T-helper 1 cell treated with Interleukin-12 subunit alpha and Interleukin-12 subunit beta and Interleukin-4 antibody, amounts not matched to agents 30 ng/mL and 1 ng/mL, for 36 hours (primary cell): ENCODE data around the gene CES1. TPM values are rescaled to one million over a fixed set of nuclear protein-coding genes. Genes with fewer than 3 reads are reported as not detected.
"Not testable (repeated sequence)": the region's sequence is repeated elsewhere in the genome, so short reads cannot be mapped to it uniquely, and the experiment has no call there.

ENCODE experiments used
- intact Hi-C: fragments of 100-400 bp; cut with micrococcal nuclease; formaldehyde crosslinking; loops from one replicate; pipeline ENCODE4 v1.15.1; 2024
- total RNA-seq: library from RNA; stranded (reverse); gene quantifications from 2 replicates; pipeline ENCODE4 v1.2.3, GENCODE V29; 2022

CES1 gene
- total RNA-seq, 1 donor from 2014 or later = not detected

DNA sequence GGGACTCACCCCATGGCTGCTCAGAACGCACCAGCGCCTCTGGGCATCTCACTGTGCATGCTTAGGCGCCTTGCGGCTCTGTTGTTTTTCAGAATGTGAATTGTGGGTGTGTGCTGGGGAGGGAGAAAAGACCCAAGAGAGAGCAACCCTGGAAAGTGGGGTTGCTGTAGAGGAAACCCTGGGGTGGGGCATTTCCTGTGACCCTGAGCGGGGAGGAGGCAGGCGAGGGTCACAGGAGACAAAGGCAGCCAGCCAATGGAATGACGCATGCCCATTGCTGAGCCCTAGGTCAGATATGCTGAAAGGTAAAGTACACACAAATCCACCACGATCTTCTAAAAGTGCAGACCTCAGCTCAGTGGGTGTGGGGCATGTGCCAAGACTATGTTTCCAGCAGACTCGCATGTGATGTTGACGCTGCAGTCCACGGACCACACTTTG, 39.9 kb downstream of the CES1 start:
- intact Hi-C loops = not testable (repeated sequence)

DNA sequence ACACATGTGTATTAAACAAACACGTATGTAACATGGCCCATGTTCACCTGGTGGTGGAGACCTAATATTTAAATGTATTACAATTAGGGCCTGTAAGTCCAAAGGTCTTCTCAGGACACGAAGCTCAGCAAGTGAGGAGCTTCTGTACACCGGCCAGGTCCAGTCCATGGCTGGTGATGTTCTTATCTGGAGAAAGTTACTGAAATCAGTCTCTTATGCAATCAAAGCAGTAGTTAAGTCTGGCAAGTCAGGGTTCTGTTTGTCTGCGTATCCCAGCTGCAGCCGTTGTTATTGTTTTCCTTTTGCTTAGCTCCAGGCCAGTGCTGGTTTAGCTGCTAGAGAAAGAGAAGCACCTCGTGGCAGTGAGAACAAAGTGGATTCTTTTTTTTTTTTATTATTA, 41.4 kb downstream of the CES1 start:
- intact Hi-C loops = not testable (repeated sequence)

DNA sequence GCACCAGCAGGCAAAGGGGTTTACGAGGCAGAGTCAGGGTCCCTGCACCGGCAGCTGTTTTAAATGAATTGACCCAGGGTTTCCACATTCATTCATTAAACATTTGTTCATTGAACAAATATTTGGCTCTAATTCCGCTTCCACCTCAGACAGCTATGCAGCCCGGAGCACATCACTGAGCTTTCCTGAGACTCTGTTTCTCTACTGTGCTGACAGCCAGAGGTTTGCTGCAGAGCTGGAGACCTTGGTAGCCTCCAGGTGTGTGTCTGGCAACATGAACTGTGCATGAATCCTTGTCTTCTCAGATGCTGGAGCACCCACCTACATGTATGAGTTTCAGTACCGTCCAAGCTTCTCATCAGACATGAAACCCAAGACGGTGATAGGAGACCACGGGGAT, 42.7 kb downstream of the CES1 start:
- intact Hi-C loops = not testable (repeated sequence)

DNA sequence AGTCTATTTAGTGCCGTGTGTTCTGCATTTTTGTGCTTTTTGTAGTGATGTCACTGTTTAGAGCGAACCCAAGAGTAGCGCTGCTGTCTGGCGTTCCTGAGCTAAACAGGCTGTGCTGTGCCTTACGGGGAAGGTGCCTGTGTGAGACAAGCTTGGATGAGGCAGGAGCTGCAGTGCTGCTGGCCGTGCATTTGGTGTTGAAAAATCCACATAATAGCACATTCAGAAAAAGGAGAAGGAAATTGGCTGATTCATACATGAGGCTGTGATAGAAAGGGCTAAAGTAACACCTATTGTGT, 50.2 kb downstream of the CES1 start:
- intact Hi-C loops = not testable (repeated sequence)

DNA sequence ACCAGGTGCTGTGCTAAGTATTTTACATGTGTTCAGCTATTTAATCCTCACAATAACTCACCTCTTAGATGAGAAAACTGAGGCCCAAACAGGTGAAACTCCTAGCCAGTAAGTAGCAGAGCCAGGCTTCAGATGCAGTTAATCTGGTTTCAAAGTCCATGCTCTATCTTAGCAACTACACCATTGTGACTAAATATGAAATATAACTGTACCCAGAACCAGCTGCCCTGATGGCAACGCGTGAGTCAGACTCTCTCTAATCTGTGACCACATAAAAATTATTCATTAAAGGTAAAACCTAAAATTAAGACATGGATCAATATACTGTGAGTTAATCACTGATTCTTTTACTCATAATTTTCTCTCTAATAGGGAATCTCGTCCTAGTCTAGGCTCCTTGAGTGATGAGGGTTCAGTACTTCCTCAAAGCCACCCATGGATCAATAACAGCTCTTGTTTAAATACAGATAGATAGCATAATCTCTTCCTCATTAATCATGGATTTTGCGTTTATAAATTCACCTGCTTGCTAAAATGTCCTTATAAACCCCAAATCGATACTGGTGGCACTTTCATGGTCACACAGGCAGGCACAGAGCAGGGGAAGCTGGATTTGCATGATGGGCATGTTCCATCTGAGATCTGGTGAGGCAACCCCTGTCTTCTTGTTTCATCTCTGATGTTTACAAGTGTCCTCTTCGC, 50.7 kb downstream of the CES1 start:
- intact Hi-C loops = not testable (repeated sequence)

DNA sequence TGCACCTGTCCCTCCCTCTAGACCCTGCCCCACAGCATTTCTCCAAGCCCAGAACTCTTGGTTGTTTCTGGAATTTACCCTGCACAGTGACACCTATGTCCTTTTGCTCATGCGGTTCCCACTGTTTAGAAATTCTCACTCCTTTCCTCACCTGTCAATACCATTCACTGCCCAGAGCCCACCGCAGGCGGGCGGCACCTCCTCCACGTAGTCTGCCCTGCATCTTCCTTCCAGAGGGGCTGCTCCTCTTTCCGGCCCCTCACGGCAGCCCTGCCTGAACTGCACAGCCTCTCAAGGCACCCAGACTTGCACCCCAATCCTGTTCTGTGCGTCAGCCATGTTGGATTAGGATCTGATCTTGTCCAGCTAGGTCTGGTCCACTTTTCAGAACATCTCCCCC, 51.4 kb downstream of the CES1 start:
- intact Hi-C loops = not testable (repeated sequence)

DNA sequence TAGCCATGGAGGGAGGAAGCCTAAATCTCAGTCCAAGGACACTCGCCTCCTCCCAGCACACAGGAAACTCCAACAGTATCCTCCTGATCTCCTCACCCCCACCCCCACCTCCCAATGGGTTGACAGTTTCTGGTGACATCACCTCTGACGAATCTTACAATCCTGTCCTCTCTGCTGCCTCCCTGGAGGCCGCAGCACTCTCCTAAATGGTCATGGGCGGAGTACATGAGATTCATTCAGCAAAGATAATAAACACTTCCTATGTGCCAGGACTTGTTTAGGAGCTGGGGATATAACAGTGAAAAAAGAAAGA, 52.8 kb downstream of the CES1 start:
- intact Hi-C loops = not testable (repeated sequence)

DNA sequence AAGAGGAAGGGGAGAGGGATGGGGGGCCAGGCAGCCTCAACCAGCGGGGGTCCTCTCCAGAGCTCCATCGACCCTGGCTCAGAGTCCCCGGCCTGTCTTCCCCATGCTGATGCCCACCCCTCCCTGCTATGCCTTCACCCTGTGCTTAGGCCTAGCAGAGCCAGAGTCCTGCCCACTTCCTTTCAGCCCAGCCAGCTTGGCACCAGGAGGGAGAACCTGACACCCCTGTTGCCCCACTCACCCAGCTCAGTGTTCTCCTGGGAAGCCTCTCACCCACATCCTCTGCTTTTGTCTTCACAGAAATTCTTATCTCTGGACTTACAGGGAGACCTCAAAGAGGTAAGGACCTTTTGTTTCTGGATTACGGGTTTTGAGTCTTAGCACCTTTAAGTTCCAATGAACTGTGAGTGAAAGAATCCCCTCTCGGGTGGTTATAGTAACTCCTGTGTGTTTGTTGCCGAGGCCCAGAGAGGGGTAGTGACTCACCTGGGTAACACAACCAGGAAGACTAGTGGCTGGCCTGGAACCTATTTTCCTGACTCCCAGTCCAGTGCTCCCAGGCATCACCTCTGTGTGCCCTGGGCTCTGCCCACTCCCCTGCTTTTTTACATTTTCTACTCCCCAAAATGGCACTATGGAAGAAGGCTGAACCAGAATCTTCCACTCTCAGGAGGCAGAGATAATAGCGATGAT, 53.3 kb downstream of the CES1 start:
- intact Hi-C loops = no loop called here

DNA sequence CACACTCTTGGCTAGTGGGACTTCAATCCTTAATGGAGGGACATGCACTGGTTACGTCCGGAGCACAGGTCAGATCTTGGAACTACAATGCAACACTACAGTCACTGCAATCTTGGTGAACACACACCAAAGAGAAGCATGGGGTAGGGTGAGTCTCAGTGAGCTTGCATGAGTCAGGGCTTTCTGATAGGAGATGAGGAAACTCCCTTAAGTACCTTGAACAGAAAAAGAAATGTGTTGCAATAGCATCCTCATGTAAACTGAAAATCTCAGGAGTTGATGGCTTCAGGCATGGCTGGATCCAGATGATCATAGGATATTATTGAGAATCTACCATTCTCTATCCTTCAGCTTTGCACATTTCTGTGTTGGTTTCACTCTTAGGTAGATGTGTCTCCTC, 54.1 kb downstream of the CES1 start:
- intact Hi-C loops = no loop called here

DNA sequence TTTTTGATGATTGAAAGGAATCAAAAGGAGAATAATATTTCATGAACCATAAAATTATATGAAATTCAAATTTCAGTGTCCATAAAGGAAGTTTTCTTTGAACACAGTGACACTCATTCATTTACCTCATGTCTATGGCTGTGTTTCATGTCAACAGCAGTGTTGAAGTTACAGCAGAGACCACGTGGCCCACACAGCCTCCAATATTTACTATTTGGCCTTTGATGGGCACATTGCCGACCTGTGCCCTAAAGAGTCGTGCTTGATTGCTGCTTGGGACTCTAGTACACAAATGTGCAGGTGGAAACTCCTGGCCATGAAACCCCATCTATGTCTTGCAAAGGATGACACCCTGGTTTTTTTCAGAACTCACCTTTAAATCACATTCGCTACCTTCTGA, 57.0 kb downstream of the CES1 start:
- intact Hi-C loops = no loop called here

DNA sequence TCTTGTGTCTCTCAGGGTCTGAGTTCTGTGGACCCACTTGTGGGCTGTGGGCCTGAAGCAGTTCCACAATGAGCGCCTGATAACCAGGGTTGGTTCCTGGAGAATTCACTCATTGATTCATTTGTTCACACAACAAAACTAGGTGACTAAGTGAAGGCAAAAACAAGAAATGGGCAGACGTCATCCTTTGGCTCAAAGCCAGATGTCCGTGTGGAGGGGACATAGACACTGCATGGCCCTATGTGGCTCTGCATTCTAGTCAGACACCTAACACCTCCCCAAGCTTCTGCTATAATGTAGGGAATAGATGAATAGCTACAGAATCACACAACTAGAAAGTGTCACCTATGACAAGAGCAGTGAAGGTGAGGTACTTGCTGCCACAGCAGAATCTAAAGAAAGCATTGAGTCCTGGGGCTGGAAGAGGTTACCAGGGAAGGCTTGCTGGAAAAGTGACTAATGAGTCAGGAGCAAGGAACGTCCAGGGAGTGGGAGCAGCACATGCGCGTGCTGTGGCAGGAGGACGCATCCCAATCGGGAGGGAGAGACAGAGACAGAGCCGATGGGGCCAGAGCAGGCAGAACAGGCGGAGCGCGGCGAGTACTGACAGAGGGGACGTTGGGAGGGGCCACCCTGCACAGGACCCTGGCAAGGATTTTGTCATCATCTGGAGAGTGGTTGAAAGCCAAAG, 58.9 kb downstream of the CES1 start:
- intact Hi-C loops = no loop called here

DNA sequence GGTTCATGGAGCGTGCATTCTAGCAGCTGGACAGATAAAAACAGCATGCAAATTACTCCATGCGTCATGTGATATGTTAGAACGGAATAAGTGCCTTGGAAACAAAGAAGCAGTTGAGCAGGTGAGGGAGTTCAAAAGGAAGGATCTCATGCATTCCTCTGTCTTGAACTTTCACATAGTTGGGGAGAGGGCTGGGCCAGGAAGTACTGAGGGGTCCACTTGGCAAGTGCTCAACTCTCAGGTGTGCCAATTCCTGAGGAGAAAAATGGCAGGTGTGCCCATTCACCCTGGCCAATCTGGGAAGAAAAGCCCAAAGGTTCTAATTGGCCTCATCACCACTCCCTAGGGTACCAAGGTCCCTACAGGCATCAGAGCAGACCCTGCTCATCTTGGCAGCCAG, 67.7 kb downstream of the CES1 start:
- intact Hi-C loops = no loop called here

DNA sequence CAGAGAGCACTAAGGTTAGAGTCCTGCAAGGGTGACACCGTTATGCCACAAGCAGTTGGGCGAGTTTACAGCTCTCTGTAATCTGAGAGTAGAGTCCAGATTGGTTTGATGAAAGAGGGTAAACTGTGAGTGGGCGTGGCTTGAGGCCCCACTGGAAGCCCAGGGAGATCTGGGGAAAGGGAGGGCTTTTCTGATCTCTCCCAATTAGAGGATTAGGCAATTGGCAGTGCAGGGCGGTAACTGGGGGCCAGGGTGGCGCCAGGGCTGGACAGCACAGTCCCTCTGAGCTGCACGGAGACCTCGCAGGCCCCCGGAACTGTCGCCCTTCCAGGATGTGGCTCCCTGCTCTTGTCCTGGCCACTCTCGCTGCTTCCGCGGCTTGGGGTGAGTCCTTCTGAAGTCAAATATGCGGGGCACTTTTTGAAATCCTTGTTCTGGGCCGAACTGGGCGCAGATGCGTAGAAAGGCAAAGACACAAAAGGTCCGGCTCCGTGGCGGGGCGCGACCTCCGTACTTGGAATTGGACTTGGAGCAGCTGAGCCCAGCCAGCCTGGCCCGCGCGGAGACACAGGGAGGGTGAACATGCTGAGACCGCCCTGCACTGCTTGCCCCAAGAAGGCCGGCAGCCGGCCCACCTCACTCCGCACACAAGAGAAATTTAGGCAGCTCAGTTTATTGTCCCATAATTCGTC, 72.4 kb downstream of the CES1 start:
- intact Hi-C loops = no loop called here

DNA sequence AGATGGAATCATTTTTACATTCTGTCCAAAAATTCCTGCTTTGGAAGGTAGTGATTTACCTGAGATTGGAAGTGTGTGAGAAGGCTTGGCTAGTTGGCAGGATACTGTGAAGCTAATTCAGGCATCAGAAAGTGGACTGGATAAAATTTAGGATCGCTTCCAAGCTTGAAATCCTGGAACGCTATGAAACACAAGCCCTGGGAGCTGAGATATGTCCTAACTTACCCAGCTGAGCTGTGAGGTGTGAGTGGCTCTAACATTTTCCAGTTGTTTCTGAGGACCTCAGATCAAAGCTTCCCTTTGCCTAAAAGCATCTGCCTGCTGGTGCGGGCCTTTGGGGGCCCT, 73.0 kb downstream of the CES1 start:
- intact Hi-C loops = not testable (repeated sequence)

DNA sequence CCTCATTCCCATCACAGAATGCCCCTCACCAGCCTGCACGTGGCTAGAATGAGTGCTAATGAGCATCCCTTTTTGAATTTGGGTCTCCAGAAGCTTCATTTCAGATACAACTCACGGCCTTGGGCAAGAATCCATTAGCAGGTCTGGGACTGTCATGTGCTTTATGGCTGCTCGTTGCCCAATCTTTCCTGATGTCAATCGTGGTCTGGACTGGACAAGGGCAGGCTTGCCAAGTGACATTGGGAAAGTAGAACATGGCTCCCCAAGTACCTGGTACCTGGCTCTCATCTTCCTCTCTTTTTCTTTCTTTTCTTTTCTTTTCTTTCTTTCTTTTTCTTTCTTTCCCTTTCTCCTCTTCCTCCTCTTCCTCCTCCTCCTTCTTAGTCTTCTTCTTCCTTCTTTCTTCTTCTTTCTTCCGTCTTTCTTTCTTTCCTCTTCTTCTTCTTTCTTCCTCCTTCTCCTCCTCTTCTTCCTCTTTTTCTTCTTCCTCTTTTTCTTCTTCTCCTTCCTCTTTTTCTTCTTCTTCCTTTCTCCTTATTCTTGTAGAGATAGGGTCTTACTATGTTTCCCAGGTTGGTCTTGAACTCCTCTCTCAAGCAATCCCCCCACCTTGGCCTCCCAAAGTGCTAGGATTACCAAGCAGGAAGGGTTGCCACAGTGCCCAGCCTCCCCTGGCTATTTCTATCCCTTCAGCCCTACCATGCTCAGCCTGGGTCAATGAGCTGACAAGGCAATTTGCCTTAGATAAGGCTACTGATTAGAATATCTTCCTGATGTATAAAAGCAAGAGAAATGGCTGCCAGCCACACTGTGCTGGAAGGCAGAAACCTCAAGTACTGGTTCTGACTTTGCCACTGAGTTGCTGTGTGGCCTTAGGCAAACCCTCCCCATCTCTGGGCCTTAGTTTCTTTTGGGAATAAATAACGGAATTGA, 75.0 kb downstream of the CES1 start:
- intact Hi-C loops = not testable (repeated sequence)

DNA sequence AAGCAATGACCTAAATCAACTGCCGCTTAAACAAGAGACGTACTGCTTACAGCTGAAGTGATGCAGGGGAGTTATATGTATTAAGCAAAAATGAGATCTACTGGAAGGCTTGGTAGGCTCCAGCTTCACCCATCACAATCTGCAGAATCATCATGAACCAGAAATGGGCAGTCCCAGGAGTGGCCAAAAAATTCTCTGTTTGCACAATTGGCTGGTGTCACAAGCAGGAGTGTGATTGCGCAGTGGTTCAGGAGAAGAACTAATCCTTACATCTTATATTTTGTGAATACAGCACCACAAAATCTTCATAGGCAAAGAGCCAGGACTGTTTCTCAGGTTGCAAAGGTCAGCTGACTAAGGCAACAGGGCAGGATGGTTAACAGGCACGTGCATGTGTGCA, 75.9 kb downstream of the CES1 start:
- intact Hi-C loops = no loop called here

DNA sequence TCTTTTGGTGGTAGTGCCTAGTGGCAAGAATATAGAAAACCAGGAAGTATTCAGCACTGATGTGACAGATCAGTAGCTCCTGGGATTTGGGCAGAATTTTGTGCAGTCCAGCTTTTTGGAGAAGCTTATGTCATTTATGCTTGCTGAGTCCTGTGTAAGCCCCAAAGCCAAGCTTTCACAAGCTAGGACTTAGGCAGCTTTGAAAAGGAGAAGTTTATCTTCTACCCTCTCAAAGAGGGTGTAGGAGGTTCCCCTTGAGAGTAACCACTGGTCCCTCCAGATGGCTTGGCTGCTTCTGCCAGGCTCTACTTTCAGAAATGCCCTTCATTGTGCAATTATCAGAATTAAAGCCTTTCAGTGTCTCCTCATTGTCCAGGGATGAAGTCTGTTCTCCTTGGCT, 78.8 kb downstream of the CES1 start:
- intact Hi-C loops = loop anchor here (5.0 kb wide), 2 partner anchors 438 to 603 kb away; partner anchors contain the start of gene GNAO1

DNA sequence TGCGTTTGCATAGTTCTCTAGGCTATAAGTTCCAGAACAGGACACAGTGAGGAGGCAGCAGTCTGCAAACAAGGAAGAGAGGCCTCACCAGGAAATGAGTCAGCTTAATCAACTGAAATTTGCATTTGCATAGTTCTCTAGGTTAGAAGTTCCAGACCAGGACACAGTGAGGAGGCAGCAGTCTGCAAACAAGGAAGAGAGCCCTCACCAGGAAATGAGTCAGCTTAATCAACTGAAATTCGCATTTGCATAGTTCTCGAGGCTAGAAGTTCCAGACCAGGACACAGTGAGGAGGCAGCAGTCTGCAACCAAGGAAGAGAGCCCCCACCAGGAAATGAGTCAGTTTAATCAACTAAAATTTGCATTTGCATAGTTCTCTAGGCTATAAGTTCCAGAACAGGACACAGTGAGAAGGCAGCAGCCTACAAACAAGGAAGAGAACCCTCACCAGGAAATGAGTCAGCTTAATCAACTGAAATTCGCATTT, 79.7 kb downstream of the CES1 start:
- intact Hi-C loops = loop anchor here (5.0 kb wide), 2 partner anchors 439 to 604 kb away; partner anchors contain the start of gene GNAO1
